NCI-H510A treated with DMSO at 0.1 percent for 48 hours (cell line): ENCODE results near the gene GAK.

Experiments
- DNase-seq: peaks from one replicate; lab custom pipeline; 2025; lab: John Stamatoyannopoulos, UW

The GAK gene

DNA sequence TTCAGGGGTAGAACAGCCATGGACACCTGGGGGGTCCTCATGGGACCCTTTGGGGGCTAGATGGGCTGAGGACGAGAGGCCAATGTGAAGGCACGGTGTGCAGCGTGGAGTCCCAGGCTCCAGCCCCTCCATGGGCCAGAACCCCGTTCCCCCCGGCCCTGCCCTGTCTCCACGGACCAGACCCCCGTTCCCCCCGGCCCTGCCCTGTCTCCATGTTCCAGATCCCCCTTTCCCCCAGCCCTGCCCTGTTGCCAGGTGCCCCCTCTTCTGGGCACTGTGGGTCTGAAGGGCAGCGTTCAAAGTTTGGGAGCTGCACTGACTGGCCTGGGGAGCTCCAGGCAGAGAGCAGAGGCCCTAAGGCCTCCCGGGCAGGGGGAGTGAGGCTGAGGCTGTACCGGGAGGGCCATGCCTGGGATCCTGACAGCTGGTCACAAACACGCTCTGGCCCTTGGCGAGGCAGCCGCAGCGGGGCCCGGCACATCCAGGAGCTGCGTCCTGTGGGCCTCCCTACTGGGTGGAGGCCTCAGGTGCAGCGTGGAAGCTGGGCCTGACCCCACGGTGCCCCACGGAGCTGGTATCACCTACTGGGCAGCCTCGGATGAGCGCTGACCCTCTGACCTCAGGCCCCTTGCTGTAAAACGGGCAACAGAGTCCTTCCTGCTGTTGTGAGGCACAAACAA is 32.4 kb upstream of the GAK start:
- no peak for DNase-seq

- DNase-seq, result no peak
Observed at GRCh38 chr4:963276-964225, 31.4 kb upstream of the GAK start.

GRCh38 chr4:962231-963208 is 30.4 kb upstream of the GAK start:
- DNase-seq, result peak; percentile 40

DNA sequence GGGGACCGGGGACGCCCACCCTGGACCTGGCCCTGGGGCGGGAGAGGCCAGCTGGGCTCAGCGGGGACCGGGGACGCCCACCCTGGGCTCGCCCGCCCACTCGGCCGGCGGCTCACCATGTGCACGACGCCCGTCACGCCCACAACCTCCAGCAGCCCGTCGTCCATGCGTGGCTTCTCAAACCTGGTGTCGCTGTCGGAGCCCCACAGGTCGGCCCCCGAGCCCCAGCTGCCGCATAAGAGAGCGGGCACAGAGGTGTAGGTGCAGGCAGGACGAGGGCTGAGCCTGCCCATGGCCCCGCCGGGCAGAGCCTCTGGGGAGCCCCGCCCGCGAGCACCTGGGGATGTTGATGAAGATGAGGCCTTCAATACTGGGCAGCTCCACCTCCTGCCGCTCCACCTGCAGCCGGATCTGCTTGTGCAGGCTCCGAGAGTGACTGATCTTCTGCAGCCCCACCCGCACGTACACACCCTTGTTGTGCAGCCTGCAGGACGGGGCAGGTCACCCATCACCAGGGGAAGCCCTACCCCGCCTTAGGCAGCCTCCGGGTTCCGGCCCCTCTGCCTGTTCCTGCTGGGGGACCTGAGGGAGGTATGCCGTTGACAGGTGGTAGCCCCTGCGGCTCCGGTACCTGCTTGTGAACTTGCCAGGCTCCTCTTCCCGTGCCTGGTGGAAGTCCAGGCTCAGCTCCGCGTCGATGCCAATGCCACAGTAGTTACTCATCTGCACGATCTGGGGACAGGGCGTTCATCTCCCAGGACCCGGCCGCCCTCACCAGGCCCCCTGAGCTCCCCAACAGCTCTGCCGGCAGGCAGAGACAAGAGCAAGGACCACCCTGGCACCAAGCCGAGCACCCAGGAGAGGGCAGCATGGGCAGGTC is 29.5 kb upstream of the GAK start:
- DNase-seq, result no peak

- no peak for DNase-seq
Observed at GRCh38 chr4:960636-961350, 28.7 kb upstream of the GAK start.

DNA sequence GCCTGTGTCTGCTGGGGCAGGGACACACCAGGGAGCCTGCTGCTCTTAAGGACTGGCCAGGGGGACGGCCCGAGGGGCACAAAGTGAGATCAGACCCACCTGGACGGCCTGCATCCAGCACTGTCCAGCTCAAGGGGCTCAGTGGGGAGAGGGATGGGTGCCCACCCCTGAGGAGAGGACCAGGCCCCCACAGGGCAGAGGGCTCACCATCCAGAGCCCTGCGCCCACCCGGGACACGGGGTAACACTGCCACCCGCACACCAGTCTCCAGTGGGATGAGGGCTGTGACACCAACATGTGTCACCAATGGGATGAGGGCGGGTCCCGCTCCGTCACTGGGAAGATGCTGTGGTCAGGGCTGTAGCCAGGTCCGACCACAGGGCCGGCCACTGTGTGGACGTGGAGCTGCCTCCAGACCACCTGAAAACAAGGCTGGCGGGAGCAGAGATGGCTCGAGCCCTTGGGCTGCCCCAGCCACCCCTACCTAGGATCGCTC is 28.1 kb upstream of the GAK start:
- DNase-seq, result no peak

GRCh38 chr4:959338-960139 is 27.4 kb upstream of the GAK start:
- DNase-seq, result no peak

DNA sequence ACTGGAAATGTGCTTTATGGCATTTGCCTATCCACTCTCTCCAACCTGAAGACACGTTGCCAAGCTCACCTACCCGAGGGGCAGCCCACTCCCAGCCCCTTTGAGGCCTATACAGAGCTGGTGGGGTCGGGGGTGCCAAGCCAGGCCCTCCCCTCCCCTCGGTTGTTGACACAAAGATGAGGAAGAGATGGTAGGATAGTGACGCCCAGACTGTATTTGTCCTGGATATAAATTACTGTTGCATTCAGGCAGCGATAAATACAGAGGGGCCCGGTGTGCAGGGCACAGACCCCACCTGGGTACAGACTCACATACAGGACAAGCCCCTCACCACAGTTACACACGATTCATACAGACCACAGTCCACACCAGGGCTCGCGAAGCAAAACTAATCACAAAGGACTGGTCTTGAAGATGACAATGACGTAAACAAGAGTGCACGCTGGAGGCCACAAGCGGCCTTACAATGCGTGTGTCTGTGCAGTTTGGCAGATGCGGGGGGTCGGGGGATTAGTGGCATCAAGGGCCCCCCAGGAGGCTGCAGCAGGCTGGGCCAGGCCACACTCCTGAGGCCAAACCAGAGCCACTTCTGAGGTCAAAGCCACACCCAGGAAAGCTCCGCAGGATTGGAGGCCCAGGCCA is 26.7 kb upstream of the GAK start:
- DNase-seq, result no peak

- no peak for DNase-seq
Observed at GRCh38 chr4:958314-958665, 26.2 kb upstream of the GAK start.

DNA sequence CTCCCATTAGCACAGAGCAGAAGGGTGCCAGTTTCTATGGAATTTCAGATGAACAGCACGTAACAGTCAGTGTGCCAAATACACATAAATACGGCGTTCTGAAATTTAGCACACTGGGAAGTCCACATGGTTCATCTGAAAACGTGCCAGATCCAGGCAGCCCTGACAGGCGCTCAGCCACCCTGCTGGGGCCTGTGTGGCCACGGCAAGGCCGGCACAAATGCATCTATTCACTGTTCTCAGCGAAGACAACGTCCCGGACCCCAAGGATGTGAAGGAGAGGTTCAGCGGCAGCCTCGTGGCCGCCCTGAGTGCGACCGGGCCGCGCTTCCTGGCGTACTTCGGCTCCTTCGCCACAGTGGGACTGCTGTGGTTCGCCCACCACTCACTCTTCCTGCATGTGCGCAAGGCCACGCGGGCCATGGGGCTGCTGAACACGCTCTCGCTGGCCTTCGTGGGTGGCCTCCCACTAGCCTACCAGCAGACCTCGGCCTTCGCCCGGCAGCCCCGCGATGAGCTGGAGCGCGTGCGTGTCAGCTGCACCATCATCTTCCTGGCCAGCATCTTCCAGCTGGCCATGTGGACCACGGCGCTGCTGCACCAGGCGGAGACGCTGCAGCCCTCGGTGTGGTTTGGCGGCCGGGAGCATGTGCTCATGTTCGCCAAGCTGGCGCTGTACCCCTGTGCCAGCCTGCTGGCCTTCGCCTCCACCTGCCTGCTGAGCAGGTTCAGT is 25.6 kb upstream of the GAK start:
- no peak for DNase-seq

DNA sequence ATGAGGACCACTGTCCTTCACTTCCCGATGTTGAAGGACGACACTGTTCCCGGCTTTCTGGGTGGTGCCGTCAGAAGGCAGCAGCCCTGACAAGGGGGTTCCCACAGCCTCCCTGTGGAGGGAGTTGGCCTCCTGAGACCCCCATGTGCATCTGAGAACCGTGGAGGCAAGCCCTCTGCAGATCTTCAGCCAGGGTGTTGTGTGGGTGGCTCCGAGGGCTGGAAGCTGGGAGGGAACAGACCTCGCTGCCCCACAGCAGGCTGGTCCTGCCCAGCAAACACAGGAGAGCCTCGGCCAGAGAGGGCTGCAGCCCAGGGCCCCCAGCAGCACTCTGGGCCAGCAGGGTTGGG is 25.1 kb upstream of the GAK start:
- DNase-seq, result no peak

DNA sequence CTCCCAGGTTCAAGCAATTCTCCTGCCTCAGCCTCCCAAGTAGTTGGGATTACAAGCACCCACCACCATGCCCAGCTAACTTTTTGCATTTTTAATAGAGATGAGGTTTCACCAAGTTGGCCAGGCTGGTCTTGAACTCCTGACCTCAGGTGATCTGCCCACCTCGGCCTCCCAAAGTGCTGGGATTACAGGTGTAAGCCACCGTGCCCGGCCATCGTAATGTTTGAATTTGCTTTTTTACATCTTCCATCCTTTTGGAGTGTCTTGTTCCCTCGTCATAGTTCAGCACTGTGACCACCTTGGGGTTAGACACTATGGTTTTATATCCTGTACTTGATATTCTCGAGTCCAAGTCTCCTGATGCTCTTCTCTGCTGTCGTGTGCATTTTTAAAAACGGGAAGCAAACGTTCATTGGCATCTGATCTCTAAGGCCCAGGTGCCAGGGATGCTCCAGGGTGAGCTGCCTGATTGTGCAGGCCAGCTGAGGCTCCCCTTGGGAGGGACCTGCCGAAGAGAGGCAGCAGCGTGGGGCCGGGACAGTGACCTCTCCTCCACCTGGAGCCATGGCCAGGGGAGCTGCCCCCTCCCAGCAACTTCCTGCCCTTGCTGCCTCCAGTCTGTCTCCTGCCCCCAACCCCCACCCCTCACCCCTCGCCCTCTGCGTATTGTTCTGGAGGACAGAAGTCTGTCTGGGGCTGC is 24.6 kb upstream of the GAK start:
- no peak for DNase-seq

DNA sequence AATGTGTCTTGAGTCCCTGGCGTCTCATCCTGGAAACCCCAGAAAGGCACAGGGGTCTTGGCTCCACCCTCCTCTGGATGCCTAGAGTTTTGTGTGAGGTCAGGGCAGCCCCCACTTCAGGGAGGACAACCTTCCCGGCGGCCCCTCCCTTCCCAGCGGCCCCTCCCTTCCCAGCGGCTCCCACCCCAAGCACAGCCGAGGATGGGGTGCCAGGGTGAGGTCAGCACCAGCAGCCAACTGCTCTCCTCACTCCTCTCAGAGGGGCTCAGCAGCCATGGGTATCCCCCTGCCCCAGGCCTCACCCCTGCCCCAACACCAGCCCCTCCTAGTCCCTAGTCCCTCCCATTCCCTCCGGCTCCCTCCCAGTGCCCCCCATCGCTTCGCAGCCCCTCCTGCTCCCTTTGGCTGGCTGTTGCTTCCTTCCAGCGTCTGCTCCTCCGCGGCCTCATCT is 23.8 kb upstream of the GAK start:
- DNase-seq, result no peak

DNA sequence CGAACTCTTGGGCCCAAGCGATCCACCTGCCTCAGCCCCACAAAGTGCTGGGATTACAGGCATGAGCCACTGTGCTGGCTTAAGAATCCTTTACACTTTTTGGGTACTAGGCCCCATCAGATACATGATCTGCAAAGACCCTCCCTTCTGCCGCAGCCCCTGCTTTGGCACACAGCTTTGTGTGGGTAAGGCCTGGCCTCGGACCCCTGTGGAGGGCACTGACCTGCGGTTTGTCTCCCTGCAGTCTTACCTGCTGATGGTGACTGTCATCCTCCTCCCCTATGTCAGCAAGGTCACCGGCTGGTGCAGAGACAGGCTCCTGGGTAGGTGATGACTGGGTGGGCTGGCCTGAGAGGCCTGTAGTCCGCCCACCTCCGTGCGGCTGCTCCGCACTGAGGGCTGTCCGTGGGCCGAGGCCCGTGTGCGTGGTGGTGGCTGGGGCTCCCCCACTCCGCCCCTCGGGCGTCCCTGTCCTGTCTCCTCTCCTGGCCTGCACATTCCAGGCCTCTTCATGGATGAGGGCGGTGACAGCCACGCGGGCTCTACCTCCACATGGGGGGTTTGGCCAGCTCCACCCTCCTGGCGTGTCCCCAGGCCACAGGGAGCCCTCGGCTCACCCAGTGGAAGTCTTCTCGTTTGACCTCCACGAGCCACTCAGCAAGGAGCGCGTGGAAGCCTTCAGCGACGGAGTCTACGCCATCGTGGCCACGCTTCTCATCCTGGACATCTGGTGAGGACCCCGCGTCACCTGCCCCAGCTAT is 23.2 kb upstream of the GAK start:
- DNase-seq, result no peak

DNA sequence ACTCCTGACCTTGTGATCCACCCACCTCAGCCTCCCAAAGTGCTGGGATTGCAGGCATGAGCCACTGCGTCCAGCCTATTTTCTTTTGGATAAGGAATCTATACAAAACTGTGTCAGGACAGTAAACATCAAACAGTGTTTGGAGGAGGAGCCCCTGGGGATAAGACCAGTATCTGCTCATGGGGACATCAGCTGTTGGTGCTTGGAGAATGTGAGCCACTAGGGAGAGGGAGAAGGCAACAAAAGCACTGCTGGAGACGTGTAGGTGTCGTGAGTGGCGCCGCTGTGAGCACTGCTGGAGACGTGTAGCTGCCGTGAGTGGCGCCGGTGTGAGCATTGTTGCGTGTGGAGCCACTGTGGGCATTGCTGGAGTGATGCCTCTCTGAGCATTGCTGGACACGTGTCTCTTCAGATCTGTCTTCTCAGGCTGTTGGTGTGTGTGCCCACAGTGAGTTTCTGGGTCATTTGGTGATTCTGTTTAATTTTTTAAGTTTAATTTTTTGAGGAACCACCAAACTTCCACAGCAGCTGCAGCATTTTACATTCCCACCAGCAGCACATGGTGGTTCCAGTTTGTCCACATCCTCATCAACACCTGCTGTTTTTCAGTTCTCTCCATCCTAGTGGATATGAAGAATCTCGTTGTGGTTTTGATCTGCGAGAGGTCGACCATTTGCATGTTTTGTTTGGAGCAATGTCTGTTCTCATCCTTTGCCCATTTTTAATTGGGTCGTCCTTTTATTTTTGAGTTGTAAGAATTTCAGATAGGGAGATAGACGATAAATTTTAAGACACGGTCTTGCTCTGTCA is 22.3 kb upstream of the GAK start:
- no peak for DNase-seq

DNA sequence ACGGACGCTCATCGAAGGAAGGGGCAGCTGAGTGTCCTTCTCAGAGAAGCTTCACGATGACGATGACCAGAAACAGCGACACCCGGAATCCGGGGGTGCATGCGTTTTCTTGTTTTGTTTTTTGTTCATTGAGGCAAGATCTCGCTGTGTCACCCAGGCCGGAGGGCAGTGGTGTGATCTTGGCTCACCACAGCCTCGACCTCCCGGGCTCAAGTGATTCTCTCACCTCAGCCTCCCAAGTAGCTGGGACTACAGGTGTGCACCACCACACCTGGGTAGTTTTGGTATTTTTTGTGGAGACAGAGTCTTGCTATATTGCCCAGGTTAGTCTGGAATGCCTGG is 21.4 kb upstream of the GAK start:
- no peak for DNase-seq
